Measurements from ENCODE around the gene MAGI1.
"Not testable (repeated sequence)": the region's sequence is repeated elsewhere in the genome, so short reads cannot be mapped to it uniquely, and the experiment has no call there.

Gene MAGI1

GRCh38 chr3:65549626-65549959 is 489.1 kb downstream of the MAGI1 start:
- no peak for DNase-seq

- no peak for DNase-seq
These were observed 489.7 kb downstream of the MAGI1 start for GRCh38 chr3:65548848-65549625.

GRCh38 chr3:65545429-65545828 is 493.3 kb downstream of the MAGI1 start:
- DNase-seq = no peak

- not testable (repeated sequence) for DNase-seq
These were observed 495.3 kb downstream of the MAGI1 start for GRCh38 chr3:65543391-65543790.

GRCh38 chr3:65540666-65541065 is 498.1 kb downstream of the MAGI1 start:
- DNase-seq = no peak

GRCh38 chr3:65539616-65540015 is 499.1 kb downstream of the MAGI1 start:
- no peak for DNase-seq

GRCh38 chr3:65538101-65538500 is 500.6 kb downstream of the MAGI1 start:
- DNase-seq = no peak

GRCh38 chr3:65537109-65537508 is 501.6 kb downstream of the MAGI1 start:
- no peak for DNase-seq

GRCh38 chr3:65535260-65535659 is 503.5 kb downstream of the MAGI1 start:
- no peak for DNase-seq

GRCh38 chr3:65534805-65535204 is 503.9 kb downstream of the MAGI1 start:
- no peak for DNase-seq

GRCh38 chr3:65532749-65533148 is 506.0 kb downstream of the MAGI1 start:
- no peak for DNase-seq

- no peak for DNase-seq
These were observed 506.5 kb downstream of the MAGI1 start for GRCh38 chr3:65532215-65532614.

GRCh38 chr3:65531499-65531898 is 507.2 kb downstream of the MAGI1 start:
- no peak for DNase-seq

GRCh38 chr3:65526656-65527055 is 512.1 kb downstream of the MAGI1 start:
- DNase-seq = no peak

- DNase-seq = no peak
These were observed 514.1 kb downstream of the MAGI1 start for GRCh38 chr3:65524584-65524983.

GRCh38 chr3:65523878-65524277 is 514.8 kb downstream of the MAGI1 start:
- DNase-seq = no peak

GRCh38 chr3:65521032-65521431 is 517.7 kb downstream of the MAGI1 start:
- no peak for DNase-seq

GRCh38 chr3:65516998-65517397 is 521.7 kb downstream of the MAGI1 start:
- DNase-seq = no peak

- not testable (repeated sequence) for DNase-seq
These were observed 524.4 kb downstream of the MAGI1 start for GRCh38 chr3:65514317-65514716.

GRCh38 chr3:65509423-65509794 is 529.3 kb downstream of the MAGI1 start:
- DNase-seq = not testable (repeated sequence)

GRCh38 chr3:65508750-65509422 is 529.8 kb downstream of the MAGI1 start:
- DNase-seq = no peak

GRCh38 chr3:65507437-65507836 is 531.3 kb downstream of the MAGI1 start:
- DNase-seq = no peak

- no peak for DNase-seq
These were observed 534.9 kb downstream of the MAGI1 start for GRCh38 chr3:65503776-65504175.

- DNase-seq = no peak
These were observed 536.2 kb downstream of the MAGI1 start for GRCh38 chr3:65502526-65502925.

Data from stimulated activated CD4-positive, alpha-beta T cell treated with anti-CD3 and anti-CD28 coated beads, Interleukin-2, amount 100 ng/mL, for 24 hours (primary cell).